ENCODE data around the gene ACER2.

Gene ACER2

GRCh38 chr9:19386502-19387044 is 22.2 kb upstream of the ACER2 start (continued):
- TF ChIP-seq ZNF148 (tag by site-specific recombination; IDR thresholded peaks at IDR 0.05; ENCODE audit: borderline replicate concordance) = no peak
- no peak for TF ChIP-seq PRDM2 (tag by site-specific recombination; IDR thresholded peaks at IDR 0.05; ENCODE audit: borderline replicate concordance)
- TF ChIP-seq ZNF664 (tag by site-specific recombination; IDR thresholded peaks at IDR 0.05) = no peak
- TF ChIP-seq ZNF266 (tag by site-specific recombination; IDR thresholded peaks at IDR 0.05; ENCODE audit: low read depth) = no peak
- TF ChIP-seq ZNF214 (tag by site-specific recombination; IDR thresholded peaks at IDR 0.05; ENCODE audit: borderline replicate concordance) = no peak
- TF ChIP-seq ZNF571 (tag by site-specific recombination; IDR thresholded peaks at IDR 0.05) = no peak
- TF ChIP-seq ZNF843 (tag by site-specific recombination; IDR thresholded peaks at IDR 0.05) = no peak

- H3K4me1 ChIP-seq (ENCODE audit: control insufficient read depth, insufficient read depth, low read length) = no peaks in the 10 kb centered on the region
- H3K36me3 ChIP-seq (ENCODE audit: control insufficient read depth in 2 of 2, insufficient read depth in 1 of 2, low read length in 2 of 2) = no peaks in the 10 kb centered on the region
- no peak overlapping the region for H3K27ac ChIP-seq (ENCODE audit: extremely low read depth, low read depth, low read length)
- TF ChIP-seq ZNF24 (tag by site-specific recombination; IDR thresholded peaks at IDR 0.05) (no peak), AEBP2 (tag by site-specific recombination; IDR thresholded peaks at IDR 0.05; ENCODE audit: borderline replicate concordance) (no peak), ZBTB44 (tag by site-specific recombination; IDR thresholded peaks at IDR 0.05) (no peak), ZNF544 (tag by site-specific recombination; IDR thresholded peaks at IDR 0.05) (no peak), ZNF146 (tag by site-specific recombination; IDR thresholded peaks at IDR 0.05) (no peak), ZNF302 (tag by site-specific recombination; IDR thresholded peaks at IDR 0.05; ENCODE audit: low read depth) (no peak), ZFP69B (tag by site-specific recombination; IDR thresholded peaks at IDR 0.05) (no peak), GLIS2 (tag by site-specific recombination; IDR thresholded peaks at IDR 0.05) (no peak), YY2 (tag by site-specific recombination; IDR thresholded peaks at IDR 0.05) (no peak), ZNF514 (tag by site-specific recombination; IDR thresholded peaks at IDR 0.05) (no peak), ZNF626 (tag by site-specific recombination; IDR thresholded peaks at IDR 0.05) (no peak)
- ChIA-PET POLR2A (no interaction called here), CTCF (interaction anchor here (0.6 kb wide), 1 partner anchor 944 kb away, joined by 6 read pairs; no protein-coding TSS in a partner anchor)
- no peak overlapping the region for H3K4me3 ChIP-seq (ENCODE audit: low read depth, low read length)
- no peaks in the 10 kb centered on the region for H3K9me3 ChIP-seq (ENCODE audit: control insufficient read depth, insufficient read depth, low read depth, low read length)
These were observed 21.5 kb upstream of the ACER2 start for GRCh38 chr9:19387317-19387716.

Measured in HEK293 (cell line).